GM12872 (cell line): Measurements from ENCODE around the gene GFPT1.

Experiments used
- TF ChIP-seq, protein P1 (sequence below): IDR thresholded peaks from 3 replicates; pipeline ENCODE4 v1.5.1; 2011; ENCODE audit warnings: low read depth, mild to moderate bottlenecking, low read length, moderate library complexity; ENCODE audit not compliant: insufficient read depth

Gene GFPT1

DNA sequence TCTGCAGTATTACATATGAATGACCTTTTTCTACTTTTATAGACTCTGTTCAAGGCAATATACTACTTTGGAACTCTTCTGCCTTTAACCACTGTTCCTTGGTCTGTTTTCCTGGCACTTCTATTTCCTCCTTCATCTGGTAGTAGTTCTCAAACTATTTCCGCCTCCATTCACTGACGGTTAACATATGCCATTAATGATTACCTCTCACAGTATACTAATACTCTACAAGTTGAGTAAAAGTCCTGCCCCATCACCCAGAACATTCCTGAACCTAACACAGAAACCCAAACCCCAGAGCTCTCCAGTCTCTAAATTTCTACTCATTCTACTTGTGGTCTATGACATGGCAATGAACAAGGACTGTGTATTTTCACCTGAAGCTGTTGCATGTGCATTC, 4.5 kb downstream of the GFPT1 start:
- TF ChIP-seq, protein P1, sequence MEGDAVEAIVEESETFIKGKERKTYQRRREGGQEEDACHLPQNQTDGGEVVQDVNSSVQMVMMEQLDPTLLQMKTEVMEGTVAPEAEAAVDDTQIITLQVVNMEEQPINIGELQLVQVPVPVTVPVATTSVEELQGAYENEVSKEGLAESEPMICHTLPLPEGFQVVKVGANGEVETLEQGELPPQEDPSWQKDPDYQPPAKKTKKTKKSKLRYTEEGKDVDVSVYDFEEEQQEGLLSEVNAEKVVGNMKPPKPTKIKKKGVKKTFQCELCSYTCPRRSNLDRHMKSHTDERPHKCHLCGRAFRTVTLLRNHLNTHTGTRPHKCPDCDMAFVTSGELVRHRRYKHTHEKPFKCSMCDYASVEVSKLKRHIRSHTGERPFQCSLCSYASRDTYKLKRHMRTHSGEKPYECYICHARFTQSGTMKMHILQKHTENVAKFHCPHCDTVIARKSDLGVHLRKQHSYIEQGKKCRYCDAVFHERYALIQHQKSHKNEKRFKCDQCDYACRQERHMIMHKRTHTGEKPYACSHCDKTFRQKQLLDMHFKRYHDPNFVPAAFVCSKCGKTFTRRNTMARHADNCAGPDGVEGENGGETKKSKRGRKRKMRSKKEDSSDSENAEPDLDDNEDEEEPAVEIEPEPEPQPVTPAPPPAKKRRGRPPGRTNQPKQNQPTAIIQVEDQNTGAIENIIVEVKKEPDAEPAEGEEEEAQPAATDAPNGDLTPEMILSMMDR, result no peak

DNA sequence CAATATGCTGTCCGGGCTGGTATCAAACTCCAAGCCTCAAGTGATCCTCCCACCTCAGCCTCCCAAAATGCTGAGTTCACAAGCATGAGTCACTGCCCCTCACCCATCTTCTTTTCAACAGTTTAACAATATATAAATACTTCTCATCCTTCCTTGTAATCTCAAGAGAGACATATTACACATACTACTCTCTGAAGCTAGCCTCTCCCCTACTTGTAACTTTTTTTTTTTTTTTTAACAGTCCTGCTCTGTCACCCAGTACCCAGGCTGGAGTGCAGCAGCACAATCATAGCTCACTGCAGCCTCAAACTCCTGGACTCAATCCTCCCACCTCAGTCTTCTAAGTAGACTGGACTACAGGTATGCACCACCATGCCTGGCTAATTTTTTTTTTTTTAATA, 5.7 kb downstream of the GFPT1 start:
- TF ChIP-seq, protein P1, result no peak

- TF ChIP-seq, protein P1, result no peak
These were observed 6.7 kb downstream of the GFPT1 start for GRCh38 chr2:69380072-69380917.

GRCh38 chr2:69376403-69376802, 10.6 kb downstream of the GFPT1 start:
- TF ChIP-seq, protein P1, result no peak

- TF ChIP-seq, protein P1, result peak; percentile 69
These were observed 11.3 kb downstream of the GFPT1 start for GRCh38 chr2:69375494-69376353.

GRCh38 chr2:69372767-69373166, 14.3 kb downstream of the GFPT1 start:
- TF ChIP-seq, protein P1, result no peak

GRCh38 chr2:69369802-69370201, 17.2 kb downstream of the GFPT1 start:
- TF ChIP-seq, protein P1, result no peak
